NCI-H146 (cell line): ENCODE data around the gene PTEN.
A peak's percentile ranks its signal among the peaks of the same experiment; 100 is the strongest.

Experiments used
- DNase-seq: peaks from one replicate; lab custom pipeline; 2025; lab: John Stamatoyannopoulos, UW

Gene PTEN

GRCh38 chr10:87920538-87920937 is 57.1 kb downstream of the PTEN start:
- DNase-seq: no peak

- no peak for DNase-seq
Measured at GRCh38 chr10:87921931-87922688, 58.7 kb downstream of the PTEN start.

GRCh38 chr10:87923233-87923632 is 59.8 kb downstream of the PTEN start:
- DNase-seq: no peak

- peak; percentile 81 for DNase-seq
Measured at GRCh38 chr10:87925570-87925969, 62.1 kb downstream of the PTEN start.

GRCh38 chr10:87927091-87927490 is 63.7 kb downstream of the PTEN start:
- no peak for DNase-seq

- no peak for DNase-seq
Measured at GRCh38 chr10:87928996-87929395, 65.6 kb downstream of the PTEN start.

- no peak for DNase-seq
Measured at GRCh38 chr10:87930141-87930540, 66.7 kb downstream of the PTEN start.

GRCh38 chr10:87930934-87931835 is 67.8 kb downstream of the PTEN start:
- no peak for DNase-seq

GRCh38 chr10:87931836-87932230 is 68.4 kb downstream of the PTEN start:
- DNase-seq: peak; percentile 27

GRCh38 chr10:87935290-87936141 is 72.1 kb downstream of the PTEN start:
- DNase-seq: no peak

GRCh38 chr10:87940210-87940609 is 76.8 kb downstream of the PTEN start:
- no peak for DNase-seq

GRCh38 chr10:87942884-87943527 is 79.6 kb downstream of the PTEN start:
- DNase-seq: no peak

- no peak for DNase-seq
Measured at GRCh38 chr10:87945984-87946383, 82.6 kb downstream of the PTEN start.

- DNase-seq: no peak
Measured at GRCh38 chr10:87952612-87953011, 89.2 kb downstream of the PTEN start.

- DNase-seq: no peak
Measured at GRCh38 chr10:87956055-87956454, 92.6 kb downstream of the PTEN start.

- DNase-seq: no peak
Measured at GRCh38 chr10:87957702-87958101, 94.3 kb downstream of the PTEN start.

GRCh38 chr10:87960230-87960629 is 96.8 kb downstream of the PTEN start:
- no peak for DNase-seq

GRCh38 chr10:87961314-87961713 is 97.9 kb downstream of the PTEN start:
- DNase-seq: no peak

- DNase-seq: no peak
Measured at GRCh38 chr10:87966459-87966858, 103.0 kb downstream of the PTEN start.

- DNase-seq: no peak
Measured at GRCh38 chr10:87973635-87974034, 110.2 kb downstream of the PTEN start.

- no peak for DNase-seq
Measured at GRCh38 chr10:87974130-87974529, 110.7 kb downstream of the PTEN start.

- no peak for DNase-seq
Measured at GRCh38 chr10:87974769-87975168, 111.3 kb downstream of the PTEN start.
